HCT116 (cell line): Measurements from ENCODE around the gene PLEK. TPM values are rescaled to one million over a fixed set of nuclear protein-coding genes. Genes with fewer than 3 reads are reported as not detected.

Source experiments
- ATAC-seq: fragments of 200-7000 bp; cut with Tn5 transposase; 2 replicates; pipeline ENCODE4 v1.9.1; 2020; ENCODE audit warnings: mild to moderate bottlenecking, moderate library complexity
- BruUV-seq: library from RNA; stranded (reverse); fragments of 400-500 nt; replicated peaks from 2 replicates; lab custom pipeline; 2021; lab: Mats Ljungman, UMichigan
- CTCF ChIA-PET: fragments of 300-600 bp; sonication (Branson Sonifier 250); formaldehyde crosslinking; loops from one replicate; lab custom pipeline; 2021; ENCODE audit warnings: antibody characterized with exemption; lab: Charles Lee
- POLR2A ChIA-PET: fragments of 300-600, 350-600 bp; sonication (Branson Sonifier 250); formaldehyde crosslinking; loops from one replicate; lab custom pipeline; 2021; ENCODE audit warnings: antibody characterized with exemption; lab: Charles Lee
- RAD21 ChIA-PET, 2 experiments: fragments of 300-600 bp; sonication (Branson Sonifier 250); formaldehyde crosslinking; loops; one replicate each; lab custom pipeline; 2023; ENCODE audit warnings: low total read pairs in 2 of 2; ENCODE audit not compliant: uncharacterized antibody in 2 of 2, unreplicated experiment in 2 of 2, low non-redundant PET in 1 of 2; lab: Charles Lee
- DNase-seq: peaks from one replicate; pipeline ENCODE4 v3.0.0-alpha.2; 2010; ENCODE audit warnings: low read depth, low spot score
- H2AFZ ChIP-seq: fragments of 200-600 bp; shearing (Covaris generic), sonication (generic); 2 replicates; pipeline ENCODE4 v1.6.1; 2017; ENCODE audit warnings: low read depth, mixed run types, mixed read lengths, antibody characterized with exemption, low read length; ENCODE audit not compliant: poor library complexity, severe bottlenecking
- H3K27ac ChIP-seq: 2 replicates; pipeline ENCODE4 v1.5.1; 2012; ENCODE audit warnings: low read depth, low read length
- H3K27me3 ChIP-seq: fragments of 200-600 bp; sonication (generic); 2 replicates; pipeline ENCODE4 v1.6.1; 2016; ENCODE audit warnings: mixed run types, low read length, mixed read lengths; ENCODE audit not compliant: insufficient read depth
- H3K36me3 ChIP-seq, 2 experiments: fragments of 200-500 bp in 1 of 2; fragments of 200-600 bp in 1 of 2; sonication (Bioruptor generic) in 1 of 2; sonication (generic) in 1 of 2; 2 replicates each; pipeline versions ENCODE4 v1.5.1 to v1.6.1; 2014 to 2016; ENCODE audit warnings: low read length in 2 of 2, inconsistent platforms in 1 of 2, mixed read lengths in 1 of 2, mixed run types in 1 of 2; ENCODE audit not compliant: insufficient read depth in 2 of 2, control insufficient read depth in 1 of 2
- H3K4me1 ChIP-seq, 2 experiments: fragments of 200-600 bp in 1 of 2; sonication (generic) in 1 of 2; 2 replicates each; pipeline versions ENCODE4 v1.5.1 to v1.6.1; 2012 to 2017; ENCODE audit warnings: low read length in 2 of 2, inconsistent platforms in 1 of 2, mild to moderate bottlenecking in 1 of 2, mixed read lengths in 1 of 2, mixed run types in 1 of 2, moderate library complexity in 1 of 2; ENCODE audit not compliant: insufficient read depth in 2 of 2, control insufficient read depth in 1 of 2
- H3K4me2 ChIP-seq: fragments of 200-600 bp; sonication (generic); 2 replicates; pipeline ENCODE4 v1.6.1; 2017; ENCODE audit warnings: mixed run types, low read length, mixed read lengths
- H3K4me3 ChIP-seq, 2 experiments: fragments of 200-600 bp in 1 of 2; sonication (generic) in 1 of 2; replicated peaks in 1 of 2; 2 replicates each; pipeline ENCODE4 v1.5.1; 2011 to 2016; ENCODE audit warnings: low read length in 2 of 2, control low read depth in 1 of 2, low read depth in 1 of 2, mild to moderate bottlenecking in 1 of 2, mixed read lengths in 1 of 2, mixed run types in 1 of 2
- H3K79me2 ChIP-seq: fragments of 200-600 bp; sonication (generic); 2 replicates; pipeline ENCODE4 v1.6.1; 2017; ENCODE audit warnings: mild to moderate bottlenecking, mixed run types, low read length, moderate library complexity, mixed read lengths; ENCODE audit not compliant: insufficient read depth
- H3K9ac ChIP-seq: fragments of 200-600 bp; sonication (generic); 2 replicates; pipeline ENCODE4 v1.6.1; 2016; ENCODE audit warnings: low read length, mixed read lengths
- H3K9me2 ChIP-seq: fragments of 200-600 bp; sonication (generic), shearing (Covaris generic); 2 replicates; pipeline ENCODE4 v1.6.1; 2017; ENCODE audit warnings: mixed run types, mild to moderate bottlenecking, moderate library complexity; ENCODE audit not compliant: insufficient read depth
- H3K9me3 ChIP-seq, 2 experiments: fragments of 200-500 bp in 1 of 2; fragments of 200-600 bp in 1 of 2; sonication (Bioruptor generic) in 1 of 2; sonication (generic) in 1 of 2; 2 replicates each; pipeline ENCODE4 v1.6.1; 2014 to 2017; ENCODE audit warnings: low read length in 2 of 2, mixed read lengths in 2 of 2, inconsistent platforms in 1 of 2, low read depth in 1 of 2, mild to moderate bottlenecking in 1 of 2, mixed run types in 1 of 2, moderate library complexity in 1 of 2; ENCODE audit not compliant: control insufficient read depth in 1 of 2, insufficient read depth in 1 of 2
- H4K20me1 ChIP-seq: fragments of 200-600 bp; sonication (generic), shearing (Covaris generic); 2 replicates; pipeline ENCODE4 v1.6.1; 2017; ENCODE audit warnings: mixed run types, mild to moderate bottlenecking, moderate library complexity; ENCODE audit not compliant: insufficient read depth
- EZH2phosphoT487 ChIP-seq: fragments of 200-600 bp; IDR thresholded peaks from 2 replicates; pipeline ENCODE4 v1.6.1; 2018; ENCODE audit warnings: antibody characterized with exemption, borderline replicate concordance
- FOSL1 ChIP-seq: IDR thresholded peaks from 2 replicates; pipeline ENCODE4 v1.6.1; 2012; ENCODE audit warnings: low read depth
- POLR2AphosphoS5 ChIP-seq: IDR thresholded peaks from 2 replicates; pipeline ENCODE4 v1.6.1; 2011; ENCODE audit warnings: mild to moderate bottlenecking, low read depth, low read length, moderate library complexity
- RAD21 ChIP-seq: IDR thresholded peaks from 2 replicates; pipeline ENCODE4 v1.6.1; 2012; ENCODE audit warnings: low read depth, mild to moderate bottlenecking
- REST ChIP-seq: IDR thresholded peaks from 2 replicates; pipeline ENCODE4 v1.6.1; 2012; ENCODE audit warnings: low read depth
- TCF7L2 ChIP-seq: IDR thresholded peaks from 2 replicates; pipeline ENCODE4 v1.7.0; 2011; ENCODE audit warnings: borderline replicate concordance, inconsistent platforms; ENCODE audit not compliant: insufficient read depth, insufficient read length; ENCODE audit errors: extremely low read depth
- ZFX ChIP-seq: fragments of 450-650 bp; IDR thresholded peaks from 2 replicates; pipeline ENCODE4 v1.6.1; 2017
- ZNF274 ChIP-seq: fragments of 200-500 bp; sonication (Bioruptor generic); IDR thresholded peaks from 2 replicates; pipeline ENCODE4 v1.6.1; 2014; ENCODE audit warnings: mild to moderate bottlenecking, low read depth, low read length, inconsistent platforms
- intact Hi-C: fragments of 100-400 bp; cut with micrococcal nuclease; formaldehyde crosslinking; loops from 2 replicates; pipeline ENCODE4 v1.10.0; 2022
- total RNA-seq: library from RNA; stranded (reverse); gene quantifications from one replicate; pipeline ENCODE4 v1.2.1, GENCODE V29; 2021; ENCODE audit not compliant: unreplicated experiment

Gene PLEK
- total RNA-seq, 1 experiment from 2014 or later = 0.22 TPM

- Histone ChIP-seq H3K9me3 (no peaks in the 10 kb centered on the region), H3K27ac (no peak overlapping the region), H3K4me3 (no peak overlapping the region)
- POLR2A ChIA-PET = no interaction called here
- CTCF ChIA-PET = interaction anchor here (2.5 kb wide), 1 partner anchor 70 kb away, joined by 8 read pairs; no protein-coding TSS in a partner anchor
- TF ChIP-seq EZH2phosphoT487 (no peak), POLR2AphosphoS5 (no peak), RAD21 (no peak), REST (no peak), ZNF274 (no peak), ZFX (no peak), TCF7L2 (no peak), FOSL1 (no peak)
- TF ChIP-seq, all 23 proteins: peak for 0
- no peaks in the 10 kb centered on the region for H4K20me1 ChIP-seq
- H2AFZ ChIP-seq = no peak overlapping the region
- BruUV-seq = no TSS peak
- RAD21 ChIA-PET = no interaction called here
- no peak for ATAC-seq
- H3K4me1 ChIP-seq = no peaks in the 10 kb centered on the region
- H3K36me3 ChIP-seq = no peaks in the 10 kb centered on the region
- no peaks in the 10 kb centered on the region for H3K27me3 ChIP-seq
- no peaks in the 10 kb centered on the region for H3K79me2 ChIP-seq
- no peaks in the 10 kb centered on the region for H3K9me2 ChIP-seq
- no peak for DNase-seq
- no peak overlapping the region for H3K9ac ChIP-seq
- H3K4me2 ChIP-seq = no peak overlapping the region
- intact Hi-C loops = no loop called here
These were observed 6.5 kb downstream of the PLEK start for GRCh38 chr2:68371581-68371980.
